ENCODE data around the gene PRSS12.

DNA sequence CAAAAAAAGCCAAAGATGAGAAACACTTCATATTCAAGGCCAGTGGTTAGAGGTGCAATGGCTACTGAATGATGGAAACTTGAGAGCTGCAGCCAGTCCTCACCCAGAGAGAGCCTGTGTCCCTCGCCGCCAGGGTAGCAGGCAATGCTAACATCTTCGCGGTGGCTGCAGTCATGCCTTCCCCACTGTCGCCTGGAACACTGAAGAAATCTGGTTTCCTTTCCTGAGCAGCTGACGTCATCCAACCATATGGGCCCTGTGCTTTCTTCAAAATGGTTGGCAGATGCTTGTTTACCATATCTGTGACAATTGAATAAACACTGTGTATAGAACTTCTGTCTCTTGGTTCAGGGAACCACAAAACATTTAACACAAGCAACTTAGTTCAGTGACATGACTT is 39.7 kb downstream of the PRSS12 start:
- no peak for TF ChIP-seq ARNTL (CRISPR knock-in tag; IDR thresholded peaks at IDR 0.05; ENCODE audit: borderline replicate concordance, low read depth)
- TF ChIP-seq ZC3H10 (CRISPR knock-in tag; IDR thresholded peaks at IDR 0.05): no peak
- TF ChIP-seq TCF4 (CRISPR knock-in tag; IDR thresholded peaks at IDR 0.05; ENCODE audit: borderline replicate concordance): no peak
- no peak for TF ChIP-seq BACH2 (CRISPR knock-in tag; IDR thresholded peaks at IDR 0.05; ENCODE audit: borderline replicate concordance)
- TF ChIP-seq, protein P1, sequence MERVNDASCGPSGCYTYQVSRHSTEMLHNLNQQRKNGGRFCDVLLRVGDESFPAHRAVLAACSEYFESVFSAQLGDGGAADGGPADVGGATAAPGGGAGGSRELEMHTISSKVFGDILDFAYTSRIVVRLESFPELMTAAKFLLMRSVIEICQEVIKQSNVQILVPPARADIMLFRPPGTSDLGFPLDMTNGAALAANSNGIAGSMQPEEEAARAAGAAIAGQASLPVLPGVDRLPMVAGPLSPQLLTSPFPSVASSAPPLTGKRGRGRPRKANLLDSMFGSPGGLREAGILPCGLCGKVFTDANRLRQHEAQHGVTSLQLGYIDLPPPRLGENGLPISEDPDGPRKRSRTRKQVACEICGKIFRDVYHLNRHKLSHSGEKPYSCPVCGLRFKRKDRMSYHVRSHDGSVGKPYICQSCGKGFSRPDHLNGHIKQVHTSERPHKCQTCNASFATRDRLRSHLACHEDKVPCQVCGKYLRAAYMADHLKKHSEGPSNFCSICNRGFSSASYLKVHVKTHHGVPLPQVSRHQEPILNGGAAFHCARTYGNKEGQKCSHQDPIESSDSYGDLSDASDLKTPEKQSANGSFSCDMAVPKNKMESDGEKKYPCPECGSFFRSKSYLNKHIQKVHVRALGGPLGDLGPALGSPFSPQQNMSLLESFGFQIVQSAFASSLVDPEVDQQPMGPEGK (CRISPR knock-in tag; IDR thresholded peaks at IDR 0.05; ENCODE audit: borderline replicate concordance): no peak
- TF ChIP-seq, protein P2, sequence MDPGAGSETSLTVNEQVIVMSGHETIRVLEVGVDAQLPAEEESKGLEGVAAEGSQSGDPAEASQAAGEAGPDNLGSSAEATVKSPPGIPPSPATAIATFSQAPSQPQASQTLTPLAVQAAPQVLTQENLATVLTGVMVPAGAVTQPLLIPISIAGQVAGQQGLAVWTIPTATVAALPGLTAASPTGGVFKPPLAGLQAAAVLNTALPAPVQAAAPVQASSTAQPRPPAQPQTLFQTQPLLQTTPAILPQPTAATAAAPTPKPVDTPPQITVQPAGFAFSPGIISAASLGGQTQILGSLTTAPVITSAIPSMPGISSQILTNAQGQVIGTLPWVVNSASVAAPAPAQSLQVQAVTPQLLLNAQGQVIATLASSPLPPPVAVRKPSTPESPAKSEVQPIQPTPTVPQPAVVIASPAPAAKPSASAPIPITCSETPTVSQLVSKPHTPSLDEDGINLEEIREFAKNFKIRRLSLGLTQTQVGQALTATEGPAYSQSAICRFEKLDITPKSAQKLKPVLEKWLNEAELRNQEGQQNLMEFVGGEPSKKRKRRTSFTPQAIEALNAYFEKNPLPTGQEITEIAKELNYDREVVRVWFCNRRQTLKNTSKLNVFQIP (CRISPR knock-in tag; IDR thresholded peaks at IDR 0.05; ENCODE audit: borderline replicate concordance, low read depth): no peak
